Activated CD8-positive, alpha-beta memory T cell treated with anti-CD3 and anti-CD28 coated beads, Interleukin-2, amount 50 U/mL, for 24 hours (primary cell): ENCODE measurements around the gene TRIP12.

Source experiments
- DNase-seq: peaks from one replicate; pipeline ENCODE4 v3.0.0-alpha.2; 2020; ENCODE audit errors: extremely low read depth

TRIP12 gene

GRCh38 chr2:229715895-229716507 is 205.8 kb downstream of the TRIP12 start:
- no peak for DNase-seq

GRCh38 chr2:229714736-229715541 is 206.9 kb downstream of the TRIP12 start:
- no peak for DNase-seq

- DNase-seq: no peak
Observed at GRCh38 chr2:229714080-229714735, 207.6 kb downstream of the TRIP12 start, which contains the start of gene DNER. DNER (minus strand) TSS chr2:229714555; CDS start chr2:229714423, 132 bp downstream.
